Hepatic stellate cell (primary cell): ENCODE measurements around the gene ALDH1A1.
"Not testable (repeated sequence)": the region's sequence is repeated elsewhere in the genome, so short reads cannot be mapped to it uniquely, and the experiment has no call there.

Experiments used
- DNase-seq: peaks from one replicate; pipeline ENCODE4 v3.0.0; 2011; ENCODE audit warnings: low spot score

Gene ALDH1A1

DNA sequence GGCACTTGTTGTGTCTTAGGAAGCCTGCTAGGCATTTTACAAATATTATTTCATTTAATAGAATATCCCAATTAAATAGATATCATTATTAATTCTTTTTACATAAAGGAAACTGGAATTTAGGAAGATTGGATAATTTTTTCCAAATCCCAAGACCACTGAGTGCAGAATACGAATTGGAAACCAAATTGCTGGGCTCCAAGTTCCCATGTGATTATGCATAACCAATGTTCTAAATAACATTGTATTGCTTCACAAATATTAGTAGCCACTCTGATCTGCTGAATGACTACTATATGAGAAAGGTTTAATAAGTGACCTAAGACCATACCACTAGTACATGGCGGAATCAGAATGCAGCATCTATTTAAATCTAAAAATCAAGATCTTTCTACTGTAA is 57.7 kb downstream of the ALDH1A1 start:
- no peak for DNase-seq

DNA sequence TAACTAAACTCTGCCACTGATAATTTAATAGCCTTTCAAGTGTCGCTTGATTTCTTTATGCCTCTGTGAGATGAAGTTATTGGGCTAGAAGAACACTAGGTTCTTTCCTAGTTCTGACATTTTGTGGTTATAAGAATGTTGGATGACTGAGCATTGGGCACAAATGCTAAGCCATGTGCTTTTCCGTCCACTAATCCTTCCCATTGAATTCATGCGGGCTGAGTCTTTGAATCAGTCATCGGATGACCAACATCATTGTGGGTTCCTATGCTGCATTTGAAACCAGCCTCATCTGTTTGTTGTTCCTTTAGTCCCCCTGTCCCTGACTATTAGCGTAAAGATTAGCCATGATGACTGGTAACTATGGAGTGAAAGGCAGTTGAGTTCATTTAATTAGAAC is 58.5 kb downstream of the ALDH1A1 start:
- DNase-seq, result no peak

DNA sequence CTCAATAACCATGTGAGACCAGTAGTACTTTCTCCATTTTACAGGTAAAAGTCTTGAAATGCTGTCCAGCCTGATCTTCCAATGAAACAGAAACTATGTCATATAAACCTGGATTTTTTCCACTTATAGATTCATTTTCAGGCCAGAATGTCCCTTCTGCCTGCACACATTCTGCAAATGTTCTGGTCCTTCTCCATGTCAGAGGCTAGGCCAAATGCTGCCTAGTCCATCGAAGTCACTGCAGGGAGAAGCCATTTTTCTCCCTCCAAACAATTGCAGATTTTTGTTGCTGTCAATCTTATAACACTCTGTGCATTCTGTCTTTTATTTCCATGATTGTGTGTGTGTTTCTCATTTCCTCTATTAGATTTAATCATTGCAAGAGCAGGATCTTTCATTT is 59.4 kb downstream of the ALDH1A1 start:
- no peak for DNase-seq

DNA sequence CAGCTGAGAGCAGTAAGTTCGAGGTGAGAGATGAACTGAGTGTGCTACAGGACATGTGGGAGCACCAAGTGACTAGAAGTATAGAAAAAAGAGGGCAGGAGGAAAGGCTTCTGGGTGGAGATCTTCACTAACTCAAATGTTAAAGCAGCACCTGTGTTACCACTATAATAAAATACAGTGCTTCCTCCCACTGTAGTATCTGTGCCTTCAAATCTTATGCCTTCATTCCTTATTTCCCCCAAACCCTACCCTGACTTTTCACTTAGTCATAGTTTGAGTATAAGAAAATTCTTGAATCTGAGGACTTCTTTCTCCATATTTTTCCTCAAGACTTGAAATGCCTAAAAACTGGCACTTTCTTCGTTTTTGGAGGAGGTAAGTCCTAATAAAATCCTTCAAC is 61.8 kb downstream of the ALDH1A1 start:
- no peak for DNase-seq

DNA sequence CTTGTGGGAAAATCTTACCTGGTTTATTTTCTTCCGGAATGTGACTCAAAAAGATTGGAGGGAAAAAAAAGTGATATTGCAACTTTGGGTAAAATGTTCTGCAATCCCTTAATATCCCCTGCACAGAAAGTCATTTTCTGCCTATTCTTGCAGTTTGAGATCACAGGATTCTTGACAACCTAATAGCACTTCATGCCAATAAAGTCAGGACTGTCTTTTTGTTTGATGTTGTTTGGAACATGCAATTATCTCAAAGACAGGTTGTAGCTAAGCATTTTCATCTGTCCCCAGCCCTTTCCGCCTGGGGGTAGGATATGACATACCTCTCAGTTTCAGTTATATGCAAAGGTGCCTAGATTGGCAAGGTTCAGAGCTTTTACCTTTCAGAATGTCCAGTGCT is 63.9 kb downstream of the ALDH1A1 start:
- DNase-seq, result no peak

DNA sequence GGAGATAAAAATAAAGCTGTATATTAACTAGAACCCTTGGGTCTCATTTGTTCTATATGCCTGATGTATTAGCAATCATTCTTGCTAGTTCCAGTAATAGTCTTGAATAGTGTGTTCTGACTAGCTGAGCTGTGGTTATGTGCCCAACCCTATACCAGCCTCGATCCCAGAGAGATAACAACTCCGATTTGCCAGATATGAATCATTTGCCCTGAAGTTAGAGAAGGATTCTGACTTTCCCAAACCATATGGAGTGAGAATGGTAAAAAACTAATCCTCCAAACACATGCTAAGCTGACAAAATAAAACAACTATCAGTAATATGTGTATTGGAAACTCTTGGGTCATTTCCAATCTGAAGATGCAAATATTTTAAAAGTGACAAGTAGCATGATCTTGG is 64.8 kb downstream of the ALDH1A1 start:
- no peak for DNase-seq

DNA sequence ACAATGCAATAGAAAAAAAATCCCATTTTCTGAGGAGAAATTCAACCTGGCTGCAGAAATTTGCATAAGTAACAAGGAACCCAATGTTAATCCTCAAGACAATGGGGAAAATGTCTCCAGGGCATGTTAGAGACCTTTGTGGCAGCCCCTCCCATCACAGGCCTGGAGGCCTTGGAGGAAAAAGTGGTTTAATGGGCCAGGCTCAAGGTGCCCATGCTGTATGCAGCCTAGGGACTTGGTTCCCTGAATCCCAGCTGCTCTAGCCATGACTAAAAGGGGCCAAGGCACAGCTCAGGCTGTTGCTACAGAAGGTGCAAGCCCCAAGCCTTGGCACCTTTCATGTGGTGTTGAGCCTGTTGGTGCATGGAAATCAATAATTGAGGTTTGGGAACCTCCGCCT is 66.5 kb downstream of the ALDH1A1 start:
- no peak for DNase-seq

DNA sequence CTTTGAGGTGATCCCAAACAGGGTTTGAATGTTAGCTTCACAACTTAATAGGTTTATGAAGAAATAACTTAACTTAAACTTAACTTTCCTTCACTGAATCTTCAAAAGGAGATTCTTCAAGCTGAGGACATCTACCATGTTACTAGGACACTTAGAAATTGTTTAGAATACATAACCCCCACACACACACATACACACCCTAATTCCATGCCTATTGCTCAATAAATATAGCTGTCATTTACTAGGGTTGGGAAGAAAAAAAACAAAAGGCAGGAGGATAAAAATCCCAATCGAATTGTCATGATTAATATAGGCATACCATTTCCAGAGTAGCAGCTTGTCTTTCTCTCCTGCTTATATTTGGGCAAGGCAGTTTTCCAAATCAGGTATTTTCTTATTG is 68.3 kb downstream of the ALDH1A1 start:
- no peak for DNase-seq

DNA sequence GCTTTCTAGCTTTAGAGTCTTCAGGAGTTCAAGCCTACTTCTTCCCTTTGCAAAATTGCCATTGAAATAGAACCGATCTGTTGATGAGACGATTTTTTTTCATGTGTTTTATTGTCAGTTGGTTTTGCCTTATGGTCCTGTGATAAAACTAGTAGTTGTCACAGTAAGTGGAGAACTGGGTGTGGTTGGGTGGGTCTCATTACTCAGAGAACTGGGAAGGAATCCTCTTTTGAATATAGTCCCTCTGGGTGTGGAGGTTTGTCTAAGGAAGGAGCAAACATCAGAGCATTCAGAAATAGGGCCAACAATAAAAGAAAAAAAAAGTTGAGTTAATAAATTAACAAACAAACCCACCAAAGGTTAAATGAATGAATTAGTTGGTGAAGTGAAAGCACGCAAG is 69.0 kb downstream of the ALDH1A1 start:
- DNase-seq, result no peak

DNA sequence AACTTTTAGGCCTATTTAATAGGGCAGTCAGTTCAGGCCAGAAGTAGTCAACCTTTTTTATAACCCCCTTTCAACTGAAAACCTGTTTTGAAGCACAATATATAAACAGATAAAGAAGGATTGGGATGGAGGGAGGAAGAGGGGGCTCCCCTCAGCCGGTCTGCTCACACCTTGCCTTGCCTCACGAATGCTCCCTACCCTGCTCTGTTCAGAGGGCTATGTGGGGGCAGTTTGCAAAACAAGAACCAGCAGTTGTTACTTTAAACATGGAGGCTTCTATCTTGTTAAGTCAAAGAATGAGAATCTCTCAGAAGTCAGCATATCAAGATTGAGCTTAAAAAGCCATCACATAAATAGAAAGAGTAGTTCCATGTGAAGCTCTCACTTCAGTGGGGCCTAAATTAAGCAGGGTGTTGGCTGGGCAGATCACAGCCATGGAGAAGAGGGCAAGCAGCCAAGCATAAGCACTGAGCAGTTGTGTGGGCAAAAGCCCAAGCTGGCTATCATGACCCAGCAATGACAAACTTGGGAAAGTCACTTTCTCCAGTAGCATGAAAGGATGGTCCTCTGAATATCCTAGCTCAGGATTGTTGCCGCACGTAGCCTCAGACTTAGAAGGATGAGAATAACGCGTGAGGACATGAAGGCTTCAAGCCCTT is 70.6 kb downstream of the ALDH1A1 start:
- DNase-seq, result no peak

DNA sequence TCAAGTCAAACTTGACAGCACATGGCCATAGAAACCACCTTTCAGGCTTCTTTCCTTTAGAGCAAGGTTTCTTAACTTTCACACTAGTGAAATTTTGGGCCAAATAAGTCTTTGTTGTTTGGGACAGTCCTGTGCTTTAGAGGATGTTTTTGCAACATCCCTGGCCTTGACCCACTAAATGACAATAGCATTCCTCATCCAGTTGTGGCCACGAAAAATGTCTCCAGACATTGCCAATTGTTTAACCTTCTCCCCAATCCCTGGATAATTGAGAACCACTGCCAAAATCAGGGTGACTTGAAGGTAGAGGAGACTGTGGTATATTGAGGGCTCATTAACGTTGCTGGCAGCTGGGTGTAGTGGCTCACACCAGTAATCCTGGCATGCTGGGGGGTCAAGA is 72.0 kb downstream of the ALDH1A1 start:
- no peak for DNase-seq

DNA sequence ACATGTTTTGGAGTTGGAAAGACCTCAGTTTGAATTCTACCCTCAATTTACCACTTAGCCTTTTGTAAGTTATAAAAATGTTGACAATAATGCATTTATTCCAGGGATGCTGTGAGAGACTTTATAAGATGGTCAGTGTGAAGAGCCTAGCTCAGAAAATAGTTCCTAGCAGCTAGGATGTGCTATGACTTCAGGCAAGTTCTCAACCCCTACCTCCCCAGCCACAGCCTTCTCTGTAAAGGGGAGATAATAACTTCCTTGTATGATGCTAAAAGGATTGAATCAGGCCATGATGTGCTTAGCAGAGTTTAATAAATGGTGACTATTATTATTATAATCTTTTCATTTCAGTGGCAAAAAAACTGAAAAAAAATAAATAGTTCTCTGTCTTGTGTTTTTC is 77.6 kb downstream of the ALDH1A1 start:
- no peak for DNase-seq

DNA sequence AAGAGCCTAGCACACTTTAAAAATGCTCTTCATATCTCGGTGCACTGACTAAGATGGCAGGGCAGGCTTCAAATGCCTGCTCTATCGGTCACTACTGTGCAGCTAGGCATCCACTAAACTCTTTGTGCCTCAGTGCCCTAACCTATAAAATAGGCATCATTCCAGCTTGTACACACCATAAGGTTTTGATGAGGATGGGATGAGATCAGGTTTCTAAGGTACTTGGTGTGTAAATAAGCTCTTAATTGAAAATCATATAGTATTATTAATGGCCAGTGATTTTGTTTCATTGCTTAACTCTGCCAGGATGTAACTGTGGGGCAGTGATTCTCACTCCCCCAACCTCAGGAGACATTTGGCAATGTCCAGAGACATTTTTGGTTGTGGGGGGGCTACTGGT is 78.5 kb downstream of the ALDH1A1 start:
- no peak for DNase-seq

DNA sequence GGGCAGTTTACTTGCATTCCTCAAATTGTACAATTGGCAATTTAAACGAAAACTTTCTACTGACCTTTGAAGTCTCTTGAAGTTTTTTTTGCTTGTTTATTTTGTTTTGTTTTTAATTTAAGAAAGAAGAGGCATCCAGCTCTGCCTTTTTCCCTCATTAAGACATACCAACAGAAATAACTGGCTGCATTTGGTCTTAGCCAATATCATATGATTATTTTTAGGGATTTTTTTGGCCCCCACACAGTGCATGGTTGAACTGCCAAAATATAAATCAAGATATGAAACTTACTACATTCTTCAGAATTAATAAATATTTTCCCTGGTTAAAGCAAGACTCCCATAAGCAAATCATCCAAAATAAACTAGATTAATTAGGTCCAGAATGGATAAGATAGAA is 79.4 kb downstream of the ALDH1A1 start:
- DNase-seq, result no peak

DNA sequence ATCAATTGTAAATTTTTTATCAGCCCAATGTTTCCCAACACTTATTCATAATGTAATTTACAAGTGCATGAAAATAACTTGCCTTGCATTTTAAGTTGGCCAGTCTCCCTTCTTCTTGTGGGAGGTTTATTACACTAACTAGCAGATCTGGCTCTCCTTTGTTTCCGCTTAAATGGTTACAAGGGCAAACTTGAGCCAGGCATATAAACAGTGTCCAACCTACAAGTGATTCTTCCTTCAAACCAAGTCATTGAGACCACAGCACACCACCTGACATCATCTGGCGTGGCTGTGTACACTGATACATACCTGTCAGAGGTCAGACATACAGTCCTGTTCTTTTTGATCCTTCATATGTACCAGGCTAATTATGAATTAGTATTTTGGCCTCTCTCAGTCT is 80.1 kb downstream of the ALDH1A1 start:
- no peak for DNase-seq

DNA sequence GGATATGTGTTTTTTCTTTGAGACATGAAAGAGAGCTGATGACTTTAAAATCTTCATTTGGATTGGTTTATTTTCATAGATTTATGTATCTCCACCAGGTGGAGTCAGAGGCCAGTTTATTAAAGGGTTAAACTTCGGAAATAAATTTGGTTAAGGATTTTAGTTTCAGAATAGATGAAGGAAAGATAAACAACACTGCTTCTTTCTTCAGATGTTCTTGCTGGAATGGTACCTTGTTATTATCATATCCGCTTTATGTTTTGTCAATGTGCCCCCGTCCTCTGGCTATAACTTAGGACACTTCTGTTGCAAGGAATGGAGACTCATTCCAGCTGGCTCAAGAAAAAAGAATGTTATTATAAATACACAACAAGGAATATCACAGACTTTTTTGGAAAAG is 81.2 kb downstream of the ALDH1A1 start:
- DNase-seq, result no peak

DNA sequence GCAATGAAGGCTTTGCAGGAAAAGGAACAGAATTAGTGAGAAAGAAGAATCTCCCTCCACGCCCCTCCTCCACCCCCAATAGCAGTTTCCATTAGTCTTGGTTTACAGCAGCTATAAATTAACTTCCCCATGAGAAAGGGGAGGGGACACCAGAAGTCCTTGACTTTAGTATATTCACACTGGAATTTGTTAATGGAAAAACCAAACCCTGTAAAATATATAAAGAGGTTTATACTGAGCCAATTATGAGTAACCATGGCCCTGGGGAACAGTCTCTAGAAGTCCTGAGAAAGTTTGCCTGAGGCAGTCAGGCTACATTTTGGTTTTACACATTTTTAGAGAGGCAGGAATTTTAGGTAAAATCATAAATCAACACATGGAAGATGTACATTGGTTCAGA is 88.5 kb downstream of the ALDH1A1 start:
- no peak for DNase-seq

DNA sequence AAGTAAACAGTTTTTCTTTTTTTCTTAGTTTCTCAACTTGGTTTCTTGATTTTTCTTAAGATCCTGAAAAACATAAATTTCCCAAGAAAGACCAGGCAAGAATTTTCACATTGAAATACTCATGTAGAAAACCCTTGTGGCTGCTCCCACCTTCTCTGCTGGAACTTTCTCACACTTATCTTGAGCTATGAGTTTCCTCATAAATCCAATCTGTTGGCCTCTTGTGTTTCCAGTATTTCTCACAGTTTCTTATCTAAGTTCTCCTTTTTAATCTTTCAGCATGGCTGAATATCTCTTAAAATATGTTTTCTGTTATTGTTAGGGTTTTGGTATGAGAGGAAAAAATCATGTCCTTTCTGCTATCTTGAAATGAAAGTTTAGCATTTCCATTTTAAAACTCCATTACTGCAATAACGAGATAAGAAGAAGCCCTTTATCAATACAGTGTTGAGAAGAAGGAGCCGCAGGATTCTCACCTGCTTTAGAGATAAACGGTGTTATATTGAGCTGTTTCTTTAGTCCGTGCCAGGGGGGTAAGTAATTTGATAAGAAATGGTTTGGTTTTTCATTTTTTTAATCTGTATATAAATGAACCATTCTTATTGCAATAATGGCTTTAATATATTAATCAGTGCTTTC is 89.3 kb downstream of the ALDH1A1 start:
- no peak for DNase-seq

DNA sequence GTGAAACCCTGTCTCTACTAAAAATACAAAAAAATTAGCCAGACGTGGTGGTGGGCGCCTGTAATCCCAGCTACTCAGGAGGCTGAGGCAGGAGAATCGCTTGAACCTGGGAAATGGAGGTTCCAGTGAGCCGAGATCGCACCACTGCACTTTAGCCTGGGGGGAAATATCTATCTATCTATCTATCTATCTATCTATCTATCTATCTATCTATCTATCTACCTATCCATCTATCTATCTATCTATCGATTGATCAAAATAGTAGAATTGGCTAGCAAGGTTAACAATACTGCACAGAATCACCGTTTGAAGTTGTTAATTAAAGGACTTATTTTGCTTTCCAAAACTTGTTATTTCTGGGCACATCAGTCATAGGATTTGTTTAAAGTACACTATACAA is 90.1 kb downstream of the ALDH1A1 start:
- DNase-seq, result not testable (repeated sequence)

DNA sequence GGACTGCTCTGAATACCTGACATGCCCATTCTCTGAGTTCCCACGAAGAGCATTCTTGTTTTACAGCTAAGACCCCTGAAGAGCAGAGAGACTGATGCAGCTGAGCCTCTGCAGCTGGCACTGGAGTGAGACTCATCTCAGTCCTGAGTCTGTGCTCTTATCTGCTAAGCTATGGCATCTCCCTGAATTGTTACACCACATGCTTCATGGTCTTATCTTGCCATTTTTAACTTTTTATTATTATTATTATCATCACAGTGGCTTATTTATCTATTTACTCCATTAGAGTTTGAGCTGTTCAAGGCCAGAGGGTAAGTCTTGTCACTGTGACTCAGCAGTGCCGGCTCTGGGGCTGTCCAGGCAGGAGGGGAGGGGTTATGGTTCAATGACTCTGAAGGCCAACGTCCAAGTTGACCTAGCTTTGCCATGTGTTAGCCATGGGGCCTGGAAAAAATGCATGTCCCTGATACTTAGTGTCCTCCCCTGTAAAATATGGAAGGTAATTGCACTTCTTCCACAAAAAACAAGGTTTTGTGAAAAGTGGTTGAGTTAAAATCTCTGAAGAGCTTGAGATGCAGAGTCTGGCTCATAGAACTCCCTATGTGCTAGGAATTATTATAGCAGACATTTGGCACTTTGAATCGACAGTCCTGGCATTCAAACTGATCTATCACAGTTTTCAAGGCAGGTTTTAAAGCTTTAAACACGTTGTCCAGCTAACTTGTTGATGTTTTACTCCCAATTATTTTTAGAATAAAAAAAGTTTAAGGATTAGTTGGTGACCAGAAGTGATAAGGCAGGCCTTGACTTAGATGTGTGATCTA is 94.6 kb downstream of the ALDH1A1 start:
- DNase-seq, result no peak

DNA sequence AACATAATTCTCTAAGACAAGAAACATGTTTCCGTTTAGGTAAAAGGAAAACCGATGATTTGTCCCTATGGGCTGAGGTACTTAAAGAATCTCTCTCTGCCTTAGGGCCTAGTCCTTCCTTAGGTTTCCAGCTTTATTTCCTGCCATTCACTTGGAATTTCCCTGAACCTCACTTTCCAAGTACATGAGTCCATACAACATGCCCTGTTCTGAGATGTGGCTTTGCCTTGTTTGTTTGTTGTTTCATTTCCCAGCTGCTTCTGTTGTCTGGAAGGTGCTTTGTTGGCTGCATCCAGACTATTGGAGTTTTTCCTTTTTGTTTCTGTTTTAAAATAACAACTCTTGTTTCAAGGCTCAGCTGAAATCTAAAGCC is 95.2 kb downstream of the ALDH1A1 start:
- DNase-seq, result no peak

DNA sequence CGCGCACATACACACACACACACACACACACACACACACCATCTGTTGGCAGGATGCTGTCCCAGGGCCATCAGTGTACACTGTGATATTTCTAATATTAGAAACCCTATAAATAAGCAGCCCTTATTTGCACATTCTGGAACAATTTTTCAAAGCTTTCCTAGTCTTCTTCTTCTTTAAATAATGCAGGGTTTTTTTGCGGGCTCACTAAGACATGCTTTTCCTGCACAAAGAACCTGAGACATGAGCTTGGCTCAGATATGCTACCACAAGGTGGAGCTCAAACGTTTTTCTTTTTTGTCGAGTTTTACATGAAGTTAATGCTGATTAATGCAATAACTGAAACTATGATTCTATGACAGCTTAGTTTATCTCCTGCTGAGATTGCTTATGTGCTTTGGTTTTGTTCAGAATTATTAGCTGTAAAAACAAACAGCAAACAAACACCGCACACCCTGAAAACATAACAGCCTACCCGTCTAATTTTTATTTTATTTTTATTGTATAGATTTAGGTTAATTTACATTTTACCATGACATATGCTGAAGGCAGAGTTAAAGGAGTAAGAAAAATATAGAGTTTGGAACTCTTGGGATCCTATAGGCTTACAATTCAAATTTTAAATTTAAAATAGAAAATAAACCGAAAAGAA is 95.8 kb downstream of the ALDH1A1 start:
- peak; percentile 46 for DNase-seq
